Natural killer cell (primary cell): ENCODE measurements around the gene PITPNC1. TPM values are rescaled to one million over a fixed set of nuclear protein-coding genes. Genes with fewer than 3 reads are reported as not detected.

Experiments
- ATAC-seq, 3 donors: fragments of 150-1000 bp in 2 of 3; fragments of 200-7000 bp in 1 of 3; cut with Tn5 transposase; 1 replicate in 1 of 3; 2 replicates in 2 of 3; pipeline ENCODE4 v1.10.0; 2021; ENCODE audit warnings: mild to moderate bottlenecking in 2 of 3, moderate library complexity in 2 of 3
- DNase-seq, 2 donors: peaks; one replicate each; pipeline versions ENCODE4 v3.0.0 to v3.0.0-alpha.2; 2013 to 2021; ENCODE audit warnings: mixed read lengths in 1 of 2
- H3K27ac ChIP-seq: one replicate; pipeline ENCODE4 v1.5.1; 2013; ENCODE audit warnings: mild to moderate bottlenecking, low read length
- H3K27me3 ChIP-seq: one replicate; pipeline ENCODE4 v1.6.1; 2013; ENCODE audit warnings: low read length; ENCODE audit not compliant: control insufficient read depth, insufficient read depth
- H3K36me3 ChIP-seq: one replicate; pipeline ENCODE4 v1.6.1; 2013; ENCODE audit warnings: low read length; ENCODE audit not compliant: control insufficient read depth, insufficient read depth
- H3K4me1 ChIP-seq: one replicate; pipeline ENCODE4 v1.6.1; 2013; ENCODE audit warnings: low read length; ENCODE audit not compliant: control insufficient read depth, insufficient read depth
- H3K4me3 ChIP-seq: one replicate; pipeline ENCODE4 v1.5.1; 2013; ENCODE audit warnings: low read length
- H3K9me3 ChIP-seq: one replicate; pipeline ENCODE4 v1.6.1; 2013; ENCODE audit warnings: low read length; ENCODE audit not compliant: control insufficient read depth, insufficient read depth
- H3K27ac Mint-ChIP-seq, 2 donors: one replicate each; pipeline ENCODE4 v1.8.0; 2022; ENCODE audit warnings: mild to moderate bottlenecking in 2 of 2, mixed read lengths in 2 of 2, moderate library complexity in 1 of 2
- H3K27me3 Mint-ChIP-seq, 2 donors: one replicate each; pipeline ENCODE4 v1.8.0; 2022; ENCODE audit warnings: low read depth in 2 of 2, mixed read lengths in 2 of 2
- H3K36me3 Mint-ChIP-seq: one replicate; pipeline ENCODE4 v1.8.0; 2022; ENCODE audit warnings: mixed read lengths
- H3K4me1 Mint-ChIP-seq, 2 donors: one replicate each; pipeline ENCODE4 v1.8.0; 2022; ENCODE audit warnings: mixed read lengths in 2 of 2
- H3K4me3 Mint-ChIP-seq: one replicate; pipeline ENCODE4 v1.8.0; 2022; ENCODE audit warnings: mild to moderate bottlenecking, moderate library complexity, mixed read lengths
- H3K9me3 Mint-ChIP-seq, 2 donors: one replicate each; pipeline ENCODE4 v1.8.0; 2022; ENCODE audit warnings: mixed read lengths in 2 of 2
- WGBS: methylation state at CpG from one replicate; pipeline ENCODE4 v1.1.7; 2013; ENCODE audit warnings: missing lambda C conversion rate; ENCODE audit not compliant: insufficient coverage; 5-methylcytosine and 5-hydroxymethylcytosine counted together
- intact Hi-C: fragments of 100-400 bp; cut with micrococcal nuclease; formaldehyde crosslinking; loops from one replicate; pipeline ENCODE4 v1.14.2; 2022
- total RNA-seq, 4 donors: library from RNA; stranded (reverse); fragments of 120-200 nt in 1 of 4; gene quantifications; one replicate each; pipeline versions ENCODE4 v1.2.3 to v1.2.4, GENCODE V29; 2013 to 2022
- TF ChIP-seq, protein P1 (sequence below): fragments of 200-600 bp; IDR thresholded peaks from one replicate; pipeline ENCODE4 v1.8.0; 2022; ENCODE audit warnings: antibody characterized with exemption

Gene PITPNC1
- total RNA-seq, 3 donors from 2014 or later (not counting 1 experiment from before 2014, with no cell fraction given): 150 to 185 (median 169) TPM

DNA sequence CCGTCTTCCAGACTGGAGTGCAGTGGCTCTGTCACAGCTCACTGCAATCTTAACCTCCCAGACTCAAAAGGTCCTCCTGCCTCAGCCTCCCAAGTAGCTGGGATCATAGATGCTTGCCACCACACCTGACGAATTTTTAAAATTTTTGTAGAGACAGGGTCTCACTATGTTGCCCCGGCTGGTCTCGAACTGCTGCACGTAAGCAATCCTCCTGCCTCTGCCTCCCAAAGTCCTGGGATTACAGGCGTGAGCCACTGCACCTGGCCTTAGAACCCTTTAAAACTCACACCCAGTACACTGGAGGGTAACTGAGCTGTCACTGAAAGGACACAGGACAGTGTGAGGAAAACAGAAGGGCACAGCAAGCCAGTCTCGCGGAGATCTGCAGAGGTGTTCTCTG lies 243.0 kb downstream of the PITPNC1 start:
- DNase-seq: no peak
- H3K36me3 Mint-ChIP-seq: no peaks in the 10 kb centered on the region

DNA sequence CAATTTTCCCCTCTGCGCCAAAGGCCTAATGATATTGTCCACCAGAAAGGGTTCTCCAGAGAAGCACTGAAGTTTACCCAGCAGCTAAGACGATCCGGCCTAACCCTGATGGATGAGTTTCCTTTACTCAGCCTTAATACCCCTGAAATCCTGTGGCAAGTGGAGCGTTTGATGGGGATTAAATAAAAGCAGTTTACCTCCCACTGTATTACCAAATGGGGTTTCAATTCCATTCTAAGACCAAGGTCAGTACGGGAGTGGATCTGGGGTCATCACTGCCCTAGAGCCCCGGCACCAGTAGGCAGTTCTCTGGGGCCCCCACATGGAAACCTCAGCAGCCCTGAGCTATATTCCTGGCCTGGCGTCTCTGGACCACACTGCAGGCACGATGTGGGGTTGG lies 243.6 kb downstream of the PITPNC1 start:
- Histone ChIP-seq H3K9me3 (no peaks in the 10 kb centered on the region), H3K27me3 (no peaks in the 10 kb centered on the region), H3K4me1 (no peaks in the 10 kb centered on the region), H3K27ac (no peak overlapping the region), H3K4me3 (no peak overlapping the region), H3K36me3 (peaks cover 3% of the 10 kb centered on the region)
- no peaks in the 10 kb centered on the region for H3K27me3 Mint-ChIP-seq
- H3K4me1 Mint-ChIP-seq: peaks cover 14 to 38% of the 10 kb centered on the region in 2 donors
- no peak overlapping the region for H3K4me3 Mint-ChIP-seq
- H3K36me3 Mint-ChIP-seq: no peaks in the 10 kb centered on the region
- DNase-seq (no peak), ATAC-seq (no peak)
- intact Hi-C loops: no loop called here
- no peaks in the 10 kb centered on the region for H3K9me3 Mint-ChIP-seq
- TF ChIP-seq, protein P1, sequence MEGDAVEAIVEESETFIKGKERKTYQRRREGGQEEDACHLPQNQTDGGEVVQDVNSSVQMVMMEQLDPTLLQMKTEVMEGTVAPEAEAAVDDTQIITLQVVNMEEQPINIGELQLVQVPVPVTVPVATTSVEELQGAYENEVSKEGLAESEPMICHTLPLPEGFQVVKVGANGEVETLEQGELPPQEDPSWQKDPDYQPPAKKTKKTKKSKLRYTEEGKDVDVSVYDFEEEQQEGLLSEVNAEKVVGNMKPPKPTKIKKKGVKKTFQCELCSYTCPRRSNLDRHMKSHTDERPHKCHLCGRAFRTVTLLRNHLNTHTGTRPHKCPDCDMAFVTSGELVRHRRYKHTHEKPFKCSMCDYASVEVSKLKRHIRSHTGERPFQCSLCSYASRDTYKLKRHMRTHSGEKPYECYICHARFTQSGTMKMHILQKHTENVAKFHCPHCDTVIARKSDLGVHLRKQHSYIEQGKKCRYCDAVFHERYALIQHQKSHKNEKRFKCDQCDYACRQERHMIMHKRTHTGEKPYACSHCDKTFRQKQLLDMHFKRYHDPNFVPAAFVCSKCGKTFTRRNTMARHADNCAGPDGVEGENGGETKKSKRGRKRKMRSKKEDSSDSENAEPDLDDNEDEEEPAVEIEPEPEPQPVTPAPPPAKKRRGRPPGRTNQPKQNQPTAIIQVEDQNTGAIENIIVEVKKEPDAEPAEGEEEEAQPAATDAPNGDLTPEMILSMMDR: no peak
- peak overlapping the region in 1 of 2 donors; percentile 25 for H3K27ac Mint-ChIP-seq
- 98% methylated on average over 8 of the region's 8 CpGs for WGBS

More for the DNA sequence above, 243.0 kb downstream of the PITPNC1 start:
- no peaks in the 10 kb centered on the region for H3K4me1 ChIP-seq
- peaks cover 3% of the 10 kb centered on the region for H3K36me3 ChIP-seq
- ATAC-seq: peak in 1 of 3 donors; percentile 24
- H3K9me3 Mint-ChIP-seq: no peaks in the 10 kb centered on the region
- H3K4me1 Mint-ChIP-seq: peaks cover 20 to 38% of the 10 kb centered on the region in 2 donors
- peak overlapping the region in 1 of 2 donors; percentile 25 for H3K27ac Mint-ChIP-seq
- TF ChIP-seq, protein P1: no peak
- H3K27me3 ChIP-seq: no peaks in the 10 kb centered on the region
- 97% methylated on average over 8 of the region's 8 CpGs for WGBS
- intact Hi-C loops: no loop called here
- H3K27me3 Mint-ChIP-seq: no peaks in the 10 kb centered on the region
- no peaks in the 10 kb centered on the region for H3K9me3 ChIP-seq
- H3K27ac ChIP-seq: no peak overlapping the region
- no peak overlapping the region for H3K4me3 ChIP-seq
- H3K4me3 Mint-ChIP-seq: no peak overlapping the region

DNA sequence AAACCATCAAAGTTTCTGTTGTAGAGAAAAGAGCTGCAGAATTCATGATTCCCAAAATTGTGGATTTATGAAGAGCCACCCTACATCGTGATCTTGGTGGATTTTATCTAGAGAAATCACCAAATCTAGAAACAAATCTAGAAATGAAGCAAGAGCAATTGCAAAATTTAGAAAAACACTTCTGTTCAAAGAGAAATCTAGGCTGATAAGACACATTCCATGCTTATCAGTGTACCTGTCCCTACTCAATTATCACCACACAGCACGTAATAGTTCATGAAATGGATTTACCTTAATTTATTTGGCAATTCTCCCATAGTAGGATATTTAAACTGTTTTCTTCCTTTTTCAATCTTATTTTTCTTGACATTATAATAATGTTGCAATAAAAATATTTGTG lies 246.7 kb downstream of the PITPNC1 start:
- no peaks in the 10 kb centered on the region for H3K36me3 Mint-ChIP-seq
- ATAC-seq (no peak), DNase-seq (no peak)
- Histone ChIP-seq H3K4me3 (no peak overlapping the region), H3K4me1 (no peaks in the 10 kb centered on the region), H3K36me3 (peaks cover 3% of the 10 kb centered on the region), H3K27ac (no peak overlapping the region), H3K27me3 (no peaks in the 10 kb centered on the region), H3K9me3 (no peaks in the 10 kb centered on the region)
- H3K27ac Mint-ChIP-seq: peak overlapping the region in 1 of 2 donors; percentile 77
- intact Hi-C loops: no loop called here
- H3K27me3 Mint-ChIP-seq: no peaks in the 10 kb centered on the region
- TF ChIP-seq, protein P1: no peak
- H3K4me1 Mint-ChIP-seq: peaks cover 10 to 33% of the 10 kb centered on the region in 2 donors
- H3K9me3 Mint-ChIP-seq: no peaks in the 10 kb centered on the region
- no peak overlapping the region for H3K4me3 Mint-ChIP-seq
- 100% methylated on average over 1 of the region's 2 CpGs for WGBS
